ENCODE measurements around the gene CADM4. TPM values are rescaled to one million over a fixed set of nuclear protein-coding genes. Genes with fewer than 3 reads are reported as not detected.

CADM4 gene
- total RNA-seq, 3 donors from 2014 or later = 1.2 to 26.2 (median 3.4) TPM

DNA sequence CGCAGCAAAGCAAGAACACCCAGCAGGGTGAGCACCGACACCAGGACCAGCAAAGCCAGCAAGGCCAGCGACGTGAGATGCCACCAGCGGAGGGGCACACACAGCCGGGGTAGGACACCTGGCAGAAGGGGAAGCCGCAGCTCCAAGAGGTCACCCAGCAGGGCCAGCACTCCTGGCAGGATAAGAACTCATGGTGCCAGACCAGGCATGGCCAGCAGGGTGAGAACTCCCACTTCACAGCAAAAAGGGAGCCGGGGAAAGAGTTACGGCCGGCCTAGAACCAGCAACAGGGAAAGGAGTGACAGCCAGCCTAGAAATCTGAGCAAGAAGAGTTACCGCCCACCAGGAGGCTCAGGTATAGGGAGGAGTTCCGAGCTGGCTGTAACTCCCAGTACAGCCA, 27.3 kb downstream of the CADM4 start:
- DNase-seq (no peak), ATAC-seq (no peak)
- Histone ChIP-seq H3K36me3 (ENCODE audit: low read depth) (no peaks in the 10 kb centered on the region), H3K4me3 (no peak overlapping the region), H3K9me3 (no peaks in the 10 kb centered on the region), H3K4me1 (ENCODE audit: low read depth) (no peaks in the 10 kb centered on the region)
- intact Hi-C loops (cut with DNase I, micrococcal nuclease) = no loop called here
- no peak for TF ChIP-seq CTCF (IDR thresholded peaks at IDR 0.05)

- intact Hi-C loops (cut with DNase I, micrococcal nuclease) = no loop called here
- no peaks in the 10 kb centered on the region for H3K36me3 ChIP-seq (ENCODE audit: low read depth)
- DNase-seq (no peak), ATAC-seq (no peak)
- H3K9me3 ChIP-seq = no peaks in the 10 kb centered on the region
- no peak within 1 kb of the TSS for H3K4me3 ChIP-seq
- no peaks in the 10 kb centered on the region for H3K4me1 ChIP-seq (ENCODE audit: low read depth)
- no peak for TF ChIP-seq CTCF (IDR thresholded peaks at IDR 0.05)
Measured at GRCh38 chr19:43611788-43612187, 27.9 kb downstream of the CADM4 start, which contains the start of gene SRRM5. Gene SRRM5, plus strand, starts transcription at chr19:43612088. Its CDS starts 34 bp downstream, at chr19:43612122.

DNA sequence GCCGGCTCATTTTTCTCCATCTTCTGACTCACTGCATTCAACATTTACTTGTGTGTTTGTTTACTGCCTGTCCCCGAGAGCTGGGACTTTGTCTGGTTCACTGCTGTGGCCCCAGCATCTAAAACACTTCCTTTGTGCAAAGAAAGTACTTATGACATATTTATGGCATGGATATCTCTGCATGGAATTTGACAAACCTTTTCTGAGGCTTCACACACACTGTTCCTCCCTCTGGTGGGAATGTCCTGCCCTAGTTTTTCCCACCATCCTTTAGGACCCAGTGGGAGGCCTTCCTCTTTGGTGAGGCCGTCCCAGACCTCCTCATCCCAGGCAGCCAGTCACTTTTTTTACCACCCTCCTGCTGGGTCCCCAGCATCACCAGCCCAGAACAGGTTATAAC, 29.2 kb downstream of the CADM4 start:
- intact Hi-C loops (cut with DNase I, micrococcal nuclease) = no loop called here
- H3K9me3 ChIP-seq = no peaks in the 10 kb centered on the region
- TF ChIP-seq CTCF (IDR thresholded peaks at IDR 0.05) = no peak
- H3K4me1 ChIP-seq (ENCODE audit: low read depth) = no peaks in the 10 kb centered on the region
- no peak for ATAC-seq
- no peak for DNase-seq
- H3K36me3 ChIP-seq (ENCODE audit: low read depth) = no peaks in the 10 kb centered on the region
- no peak overlapping the region for H3K4me3 ChIP-seq

GRCh38 chr19:43609872-43610271, 29.8 kb downstream of the CADM4 start:
- ATAC-seq = no peak
- H3K4me3 ChIP-seq = no peak overlapping the region
- no peaks in the 10 kb centered on the region for H3K36me3 ChIP-seq (ENCODE audit: low read depth)
- no peaks in the 10 kb centered on the region for H3K9me3 ChIP-seq
- intact Hi-C loops (cut with DNase I, micrococcal nuclease) = no loop called here
- DNase-seq = no peak
- TF ChIP-seq CTCF (IDR thresholded peaks at IDR 0.05) = no peak
- no peaks in the 10 kb centered on the region for H3K4me1 ChIP-seq (ENCODE audit: low read depth)

DNA sequence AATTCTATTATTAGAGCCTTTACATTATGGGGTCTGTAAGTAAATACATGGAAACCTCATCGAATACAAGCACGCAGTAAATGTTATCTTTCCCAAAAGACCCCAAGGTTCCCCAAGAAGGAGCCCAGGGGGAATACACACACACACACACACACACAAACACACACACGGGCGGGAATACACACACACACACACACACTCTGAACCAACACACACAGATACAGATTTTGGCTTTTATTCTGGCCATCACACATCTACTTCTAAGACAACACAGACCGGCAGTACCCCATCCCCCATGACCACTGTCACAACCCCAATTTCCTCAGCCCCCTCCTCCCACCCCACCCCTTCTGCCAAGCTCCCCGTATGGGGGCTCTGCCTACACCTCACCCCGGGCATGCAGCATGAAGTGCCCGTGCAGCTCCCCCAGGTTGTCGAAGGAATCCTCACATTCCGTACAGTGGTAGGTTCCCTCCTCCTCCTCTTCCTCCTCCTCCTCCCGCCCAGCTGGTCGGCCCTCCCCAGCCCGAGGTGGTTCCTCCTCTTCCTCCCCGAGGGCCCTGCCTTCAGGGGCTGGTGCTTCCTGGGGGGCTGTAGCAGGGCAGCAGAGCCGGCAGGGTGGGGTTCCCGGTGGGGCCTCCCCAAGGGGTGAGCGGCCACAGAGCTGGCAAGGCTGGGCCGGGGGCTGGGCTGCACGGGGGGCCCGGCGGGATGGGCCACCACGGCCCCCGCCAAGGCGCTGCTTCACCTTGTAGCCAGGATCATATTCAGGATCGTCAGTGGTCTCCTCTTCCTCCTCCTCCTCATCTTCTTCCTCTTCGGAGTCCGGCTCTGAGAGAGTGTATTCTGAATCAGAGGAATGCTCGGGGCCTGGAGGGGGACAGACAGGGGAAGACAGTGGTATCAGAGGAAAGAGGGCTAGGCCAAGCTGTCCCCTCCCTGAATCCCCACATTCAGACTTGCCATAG, 32.1 kb downstream of the CADM4 start:
- ATAC-seq = no peak
- H3K36me3 ChIP-seq (ENCODE audit: low read depth) = no peaks in the 10 kb centered on the region
- TF ChIP-seq CTCF (IDR thresholded peaks at IDR 0.05) = no peak
- H3K9me3 ChIP-seq = no peaks in the 10 kb centered on the region
- intact Hi-C loops (cut with DNase I, micrococcal nuclease) = no loop called here
- no peak for DNase-seq
- no peak overlapping the region for H3K4me3 ChIP-seq
- H3K4me1 ChIP-seq (ENCODE audit: low read depth) = no peaks in the 10 kb centered on the region

All from mucosa of descending colon (tissue), 3 donors.